GM06990 (cell line): ENCODE data around the gene THAP9.
"Not testable (repeated sequence)": the region's sequence is repeated elsewhere in the genome, so short reads cannot be mapped to it uniquely, and the experiment has no call there.

Experiments used
- DNase-seq: peaks from one replicate; pipeline ENCODE4 v3.0.0-alpha.2; 2011; ENCODE audit not compliant: insufficient read length; ENCODE audit errors: extremely low read depth
- H3K27me3 ChIP-seq: replicated peaks from 2 replicates; pipeline ENCODE4 v1.6.0; 2011; ENCODE audit warnings: low read length; ENCODE audit not compliant: control insufficient read depth, insufficient read depth
- H3K36me3 ChIP-seq: 2 replicates; pipeline ENCODE4 v1.5.1; 2011; ENCODE audit warnings: low read length; ENCODE audit not compliant: control insufficient read depth, insufficient read depth
- H3K4me3 ChIP-seq: replicated peaks from 2 replicates; pipeline ENCODE4 v1.5.1; 2011; ENCODE audit warnings: low read depth, mild to moderate bottlenecking, control low read depth, low read length
- CTCF ChIP-seq: IDR thresholded peaks from 2 replicates; pipeline ENCODE4 v1.5.1; 2011; ENCODE audit warnings: low read length, control low read depth, mild to moderate bottlenecking, inconsistent platforms; ENCODE audit not compliant: insufficient read depth, poor library complexity, severe bottlenecking

THAP9 gene

GRCh38 chr4:82913305-82913704 lies 12.8 kb downstream of the THAP9 start:
- no peak for DNase-seq
- Histone ChIP-seq H3K27me3 (no peaks in the 10 kb centered on the region), H3K36me3 (peaks cover 1% of the 10 kb centered on the region), H3K4me3 (no peak overlapping the region)
- TF ChIP-seq CTCF, result no peak

GRCh38 chr4:82913968-82914367 lies 13.4 kb downstream of the THAP9 start:
- H3K4me3 ChIP-seq, result not testable (repeated sequence)

DNA sequence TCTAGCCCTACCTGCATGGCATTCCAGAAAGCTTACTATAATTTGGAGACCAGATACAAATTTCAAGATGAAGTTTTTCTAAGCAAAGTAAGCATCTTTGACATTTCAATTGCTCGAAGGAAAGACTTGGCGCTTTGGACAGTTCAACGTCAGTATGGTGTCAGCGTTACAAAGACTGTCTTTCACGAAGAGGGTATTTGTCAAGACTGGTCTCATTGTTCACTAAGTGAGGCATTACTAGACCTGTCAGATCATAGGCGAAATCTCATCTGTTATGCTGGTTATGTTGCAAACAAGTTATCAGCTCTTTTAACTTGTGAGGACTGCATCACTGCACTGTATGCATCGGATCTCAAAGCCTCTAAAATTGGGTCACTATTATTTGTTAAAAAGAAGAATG lies 17.6 kb downstream of the THAP9 start:
- H3K36me3 ChIP-seq, result peaks cover 1% of the 10 kb centered on the region; the same call in 1 of the 2 replicates

More at GRCh38 chr4:82913968-82914367, 13.4 kb downstream of the THAP9 start:
- H3K36me3 ChIP-seq, DNase-seq, H3K27me3 ChIP-seq: not testable (repeated sequence)

GRCh38 chr4:82919386-82919785 lies 18.9 kb downstream of the THAP9 start:
- no peak for TF ChIP-seq CTCF
- H3K36me3 ChIP-seq, result peaks cover 1% of the 10 kb centered on the region; the same call in 1 of the 2 replicates
- DNase-seq, result no peak

More for the DNA sequence above, 17.6 kb downstream of the THAP9 start:
- Histone ChIP-seq H3K27me3 (no peaks in the 10 kb centered on the region), H3K4me3 (no peak overlapping the region)
- TF ChIP-seq CTCF, result no peak
- no peak for DNase-seq

DNA sequence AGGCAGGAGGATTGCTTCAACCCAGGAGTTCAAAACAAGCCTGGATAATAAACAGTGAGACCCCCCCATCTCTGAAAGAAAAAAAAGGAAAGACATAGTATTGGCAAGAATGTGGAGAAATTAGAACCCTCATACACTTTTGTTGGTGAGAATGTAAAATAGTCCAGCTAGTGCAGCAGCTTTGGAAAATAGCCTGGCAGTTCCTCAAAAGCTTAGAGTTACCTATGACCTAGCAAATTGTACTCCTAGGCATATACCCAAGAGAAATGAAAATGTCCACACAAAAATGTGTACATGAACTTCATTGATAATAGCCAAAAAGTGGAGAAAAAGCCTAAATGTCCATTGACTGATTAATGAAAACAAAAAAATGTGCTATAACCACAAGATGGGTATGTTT lies 21.3 kb downstream of the THAP9 start:
- Histone ChIP-seq H3K36me3 (peaks cover 1% of the 10 kb centered on the region), H3K27me3 (no peaks in the 10 kb centered on the region), H3K4me3 (no peak overlapping the region)
- DNase-seq, result no peak
- no peak for TF ChIP-seq CTCF

More at GRCh38 chr4:82919386-82919785, 18.9 kb downstream of the THAP9 start:
- H3K27me3 ChIP-seq, result no peaks in the 10 kb centered on the region
- H3K4me3 ChIP-seq, result no peak overlapping the region

GRCh38 chr4:82930848-82931755 lies 30.6 kb downstream of the THAP9 start:
- Histone ChIP-seq H3K27me3 (no peaks in the 10 kb centered on the region), H3K4me3 (no peak overlapping the region), H3K36me3 (no peaks in the 10 kb centered on the region; the same call in 1 of the 2 replicates)
- no peak for DNase-seq
- TF ChIP-seq CTCF, result no peak
